Measurements from ENCODE around the gene AREG. TPM values are rescaled to one million over a fixed set of nuclear protein-coding genes. Genes with fewer than 3 reads are reported as not detected.

The AREG gene
- total RNA-seq, 2 donors from 2014 or later: 32.7 to 54.3 TPM

- Histone ChIP-seq H3K4me1 (ENCODE audit: control insufficient read depth in 1 of 2, low read depth in 2 of 2) (no peaks in the 10 kb centered on the region), H3K27ac (no peak overlapping the region), H3K36me3 (no peaks in the 10 kb centered on the region), H3K9me3 (no peaks in the 10 kb centered on the region), H3K27me3 (replicated peaks; ENCODE audit: insufficient read depth) (no peaks in the 10 kb centered on the region), H3K4me3 (no peak overlapping the region)
- ATAC-seq (ENCODE audit: insufficient number of reproducible peaks, low FRiP score, low read depth): no peak
- DNase-seq (ENCODE audit: low spot score): no peak
- TF ChIP-seq, protein P1, sequence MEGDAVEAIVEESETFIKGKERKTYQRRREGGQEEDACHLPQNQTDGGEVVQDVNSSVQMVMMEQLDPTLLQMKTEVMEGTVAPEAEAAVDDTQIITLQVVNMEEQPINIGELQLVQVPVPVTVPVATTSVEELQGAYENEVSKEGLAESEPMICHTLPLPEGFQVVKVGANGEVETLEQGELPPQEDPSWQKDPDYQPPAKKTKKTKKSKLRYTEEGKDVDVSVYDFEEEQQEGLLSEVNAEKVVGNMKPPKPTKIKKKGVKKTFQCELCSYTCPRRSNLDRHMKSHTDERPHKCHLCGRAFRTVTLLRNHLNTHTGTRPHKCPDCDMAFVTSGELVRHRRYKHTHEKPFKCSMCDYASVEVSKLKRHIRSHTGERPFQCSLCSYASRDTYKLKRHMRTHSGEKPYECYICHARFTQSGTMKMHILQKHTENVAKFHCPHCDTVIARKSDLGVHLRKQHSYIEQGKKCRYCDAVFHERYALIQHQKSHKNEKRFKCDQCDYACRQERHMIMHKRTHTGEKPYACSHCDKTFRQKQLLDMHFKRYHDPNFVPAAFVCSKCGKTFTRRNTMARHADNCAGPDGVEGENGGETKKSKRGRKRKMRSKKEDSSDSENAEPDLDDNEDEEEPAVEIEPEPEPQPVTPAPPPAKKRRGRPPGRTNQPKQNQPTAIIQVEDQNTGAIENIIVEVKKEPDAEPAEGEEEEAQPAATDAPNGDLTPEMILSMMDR (IDR thresholded peaks at IDR 0.05): no peak
These were observed 9.2 kb downstream of the AREG start for GRCh38 chr4:74453829-74454742.

DNA sequence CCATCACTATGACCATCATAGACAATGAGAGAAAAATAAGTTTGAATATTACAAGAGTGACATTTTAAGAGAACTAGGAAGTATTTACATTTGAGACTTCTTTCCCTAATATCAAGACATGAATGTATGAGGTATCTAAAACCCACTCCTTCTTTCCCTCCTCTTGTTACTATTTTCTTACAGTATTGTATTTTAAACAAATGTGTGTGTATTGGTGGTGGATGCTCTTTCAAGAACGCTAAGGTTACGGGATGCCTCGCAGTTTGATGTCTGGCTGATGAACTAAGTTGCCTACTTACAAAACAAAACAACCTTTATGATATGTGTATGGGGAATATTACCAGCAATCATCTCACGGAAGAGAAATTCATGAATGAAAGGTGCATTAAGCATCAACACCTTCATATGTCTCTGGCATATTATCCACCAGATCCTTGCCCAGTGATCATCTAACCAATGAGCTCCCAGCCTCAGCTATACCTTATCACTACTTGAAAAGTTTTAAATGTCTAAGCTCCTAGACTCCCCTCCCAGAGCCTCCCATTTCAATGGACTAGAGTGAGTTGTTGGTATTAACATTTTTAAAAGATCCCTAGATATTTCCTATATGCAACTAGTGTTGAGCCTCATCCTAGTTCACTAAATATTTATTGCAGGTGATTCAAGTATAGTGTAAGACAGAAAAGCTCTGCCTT, 10.6 kb downstream of the AREG start:
- ATAC-seq (ENCODE audit: insufficient number of reproducible peaks, low FRiP score, low read depth): no peak
- TF ChIP-seq, protein P1 (IDR thresholded peaks at IDR 0.05): no peak

DNA sequence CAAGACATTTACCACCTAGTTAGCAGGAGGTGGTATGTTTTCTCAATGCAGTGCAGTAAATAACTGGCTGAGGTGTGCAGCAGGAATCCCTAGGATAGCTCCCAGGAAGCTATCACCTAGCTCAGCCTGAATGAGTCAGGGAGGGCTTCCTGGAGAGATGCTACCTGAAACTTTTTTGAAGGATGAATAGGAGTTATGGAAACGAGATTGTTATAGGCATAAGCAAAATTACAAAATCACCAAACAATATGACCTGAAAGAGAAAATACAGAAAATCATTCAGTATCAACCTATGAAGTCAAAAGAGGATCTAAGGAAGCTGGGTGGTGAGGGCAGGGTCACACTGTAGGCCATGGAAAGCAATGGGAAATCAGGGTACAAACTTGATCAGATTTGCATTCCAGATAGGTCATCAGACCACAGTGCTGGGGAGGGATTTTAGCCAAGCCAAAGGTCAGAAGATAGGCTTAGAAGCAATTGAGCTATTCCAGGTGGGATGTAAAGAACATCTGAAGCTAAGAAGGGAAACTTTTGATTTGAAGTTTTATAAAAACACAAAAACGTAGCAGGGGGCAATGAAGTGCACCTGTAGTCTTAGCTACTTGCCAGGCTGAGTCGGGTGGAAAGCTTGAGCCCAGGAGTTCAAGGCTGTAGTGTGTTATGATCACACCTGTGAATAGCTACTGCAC, 11.3 kb downstream of the AREG start:
- no peaks in the 10 kb centered on the region for H3K36me3 ChIP-seq
- TF ChIP-seq, protein P1 (IDR thresholded peaks at IDR 0.05): no peak
- H3K4me3 ChIP-seq: no peak overlapping the region
- no peak for DNase-seq (ENCODE audit: low spot score)
- no peak overlapping the region for H3K27ac ChIP-seq
- no peak for ATAC-seq (ENCODE audit: insufficient number of reproducible peaks, low FRiP score, low read depth)
- no peaks in the 10 kb centered on the region for H3K27me3 ChIP-seq (replicated peaks; ENCODE audit: insufficient read depth)
- no peaks in the 10 kb centered on the region for H3K4me1 ChIP-seq (ENCODE audit: control insufficient read depth in 1 of 2, low read depth in 2 of 2)
- peaks cover 2% of the 10 kb centered on the region for H3K9me3 ChIP-seq

More for the DNA sequence above, 10.6 kb downstream of the AREG start:
- Histone ChIP-seq H3K27ac (no peak overlapping the region), H3K9me3 (no peaks in the 10 kb centered on the region), H3K36me3 (no peaks in the 10 kb centered on the region), H3K27me3 (replicated peaks; ENCODE audit: insufficient read depth) (no peaks in the 10 kb centered on the region), H3K4me1 (ENCODE audit: control insufficient read depth in 1 of 2, low read depth in 2 of 2) (no peaks in the 10 kb centered on the region), H3K4me3 (no peak overlapping the region)
- DNase-seq (ENCODE audit: low spot score): no peak

DNA sequence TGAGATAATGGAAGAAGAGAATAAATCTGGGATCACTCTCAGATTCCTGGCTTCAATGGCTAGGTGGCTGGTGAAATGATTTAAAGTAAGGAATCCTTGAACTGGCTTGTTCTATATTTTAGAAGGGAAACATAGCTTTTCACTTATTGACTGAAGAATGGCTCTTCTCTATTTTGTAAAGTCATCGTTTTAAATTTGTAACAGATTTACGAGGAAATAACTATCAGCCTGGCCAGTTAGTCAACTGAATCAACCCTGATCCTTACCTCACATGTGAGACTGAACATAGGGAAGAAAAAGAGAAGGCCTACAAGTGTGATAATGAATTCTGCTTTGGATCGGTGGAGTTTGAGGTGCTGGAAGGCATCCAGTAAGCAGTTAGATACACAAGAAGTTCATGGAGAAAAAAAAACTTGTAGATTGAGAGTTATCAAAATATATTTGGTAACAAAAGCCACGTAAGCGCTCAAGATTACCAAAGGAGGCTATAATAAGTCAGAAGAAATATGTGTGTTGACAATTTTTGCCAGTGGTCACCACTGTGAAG, 12.0 kb downstream of the AREG start:
- Histone ChIP-seq H3K4me3 (no peak overlapping the region), H3K9me3 (peaks cover 2% of the 10 kb centered on the region), H3K27ac (no peak overlapping the region), H3K27me3 (replicated peaks; ENCODE audit: insufficient read depth) (no peaks in the 10 kb centered on the region), H3K4me1 (ENCODE audit: control insufficient read depth in 1 of 2, low read depth in 2 of 2) (no peaks in the 10 kb centered on the region), H3K36me3 (no peaks in the 10 kb centered on the region)
- TF ChIP-seq, protein P1 (IDR thresholded peaks at IDR 0.05): no peak
- no peak for DNase-seq (ENCODE audit: low spot score)
- ATAC-seq (ENCODE audit: insufficient number of reproducible peaks, low FRiP score, low read depth): no peak

Data from thoracic aorta (tissue), 2 donors.